IPS-18a (cell line): Measurements from ENCODE around the gene NOP16.

Source experiments
- H3K27ac ChIP-seq: one replicate; pipeline ENCODE4 v1.5.1; 2013; ENCODE audit warnings: low read length
- H3K27me3 ChIP-seq: one replicate; pipeline ENCODE4 v1.6.1; 2013; ENCODE audit warnings: mild to moderate bottlenecking, low read length; ENCODE audit not compliant: control insufficient read depth, insufficient read depth
- H3K36me3 ChIP-seq: one replicate; pipeline ENCODE4 v1.6.1; 2013; ENCODE audit warnings: low read depth, low read length; ENCODE audit not compliant: control insufficient read depth
- H3K4me1 ChIP-seq: one replicate; pipeline ENCODE4 v1.6.1; 2013; ENCODE audit warnings: low read depth, low read length; ENCODE audit not compliant: control insufficient read depth
- H3K4me3 ChIP-seq: one replicate; pipeline ENCODE4 v1.5.1; 2013; ENCODE audit warnings: low read length
- H3K9ac ChIP-seq: one replicate; pipeline ENCODE4 v1.6.1; 2013; ENCODE audit warnings: mild to moderate bottlenecking, low read length, moderate library complexity
- H3K9me3 ChIP-seq: one replicate; pipeline ENCODE4 v1.6.1; 2013; ENCODE audit warnings: low read depth, low read length; ENCODE audit not compliant: control insufficient read depth

NOP16 gene, protein sequence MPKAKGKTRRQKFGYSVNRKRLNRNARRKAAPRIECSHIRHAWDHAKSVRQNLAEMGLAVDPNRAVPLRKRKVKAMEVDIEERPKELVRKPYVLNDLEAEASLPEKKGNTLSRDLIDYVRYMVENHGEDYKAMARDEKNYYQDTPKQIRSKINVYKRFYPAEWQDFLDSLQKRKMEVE

DNA sequence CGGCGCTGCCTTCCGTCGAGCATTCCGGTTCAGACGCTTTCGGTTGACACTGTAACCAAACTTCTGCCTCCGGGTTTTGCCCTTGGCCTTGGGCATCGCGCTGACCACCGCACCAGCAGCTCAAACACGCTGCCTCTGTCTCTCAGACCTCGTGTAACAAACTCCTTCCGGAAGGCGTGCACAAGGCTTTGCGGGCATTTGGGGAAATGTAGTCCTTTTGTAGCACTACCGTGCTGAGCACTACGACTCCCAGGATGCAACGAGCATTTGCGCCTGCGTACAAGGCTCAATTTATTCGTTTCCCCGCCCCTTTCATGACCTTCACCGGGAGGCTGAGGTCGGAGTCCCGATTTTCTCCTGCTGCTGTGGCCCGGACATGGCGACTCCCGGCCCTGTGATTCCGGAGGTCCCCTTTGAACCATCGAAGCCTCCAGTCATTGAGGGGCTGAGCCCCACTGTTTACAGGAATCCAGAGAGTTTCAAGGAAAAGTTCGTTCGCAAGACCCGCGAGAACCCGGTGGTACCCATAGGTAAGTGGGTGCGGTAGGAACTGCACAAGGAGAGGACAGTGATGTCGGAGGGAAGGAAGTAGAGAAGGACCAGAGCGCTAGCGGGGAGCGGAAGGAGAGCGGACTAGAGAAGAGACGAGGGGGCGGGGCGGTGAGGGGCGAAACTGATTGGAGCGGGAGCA, at the start of gene NOP16, which contains the start of gene HIGD2A:
Gene NOP16, minus strand, starts transcription at position 155 of the 691 bp plus-strand sequence. Its CDS starts 59 bp downstream, at position 96.
Gene HIGD2A, plus strand, starts transcription at position 308 of the 691 bp plus-strand sequence. Its CDS starts 69 bp downstream, at position 377.
- peak within 1 kb of the TSS; percentile 99 for H3K27ac ChIP-seq
- peak within 1 kb of the TSS; percentile 99 for H3K9ac ChIP-seq
- H3K36me3 ChIP-seq, result peaks cover 35% of the 10 kb centered on the region
- peak within 1 kb of the TSS; percentile 100 for H3K4me3 ChIP-seq
- H3K4me1 ChIP-seq, result peaks cover 8% of the 10 kb centered on the region
- no peaks in the 10 kb centered on the region for H3K27me3 ChIP-seq
- H3K9me3 ChIP-seq, result no peaks in the 10 kb centered on the region

DNA sequence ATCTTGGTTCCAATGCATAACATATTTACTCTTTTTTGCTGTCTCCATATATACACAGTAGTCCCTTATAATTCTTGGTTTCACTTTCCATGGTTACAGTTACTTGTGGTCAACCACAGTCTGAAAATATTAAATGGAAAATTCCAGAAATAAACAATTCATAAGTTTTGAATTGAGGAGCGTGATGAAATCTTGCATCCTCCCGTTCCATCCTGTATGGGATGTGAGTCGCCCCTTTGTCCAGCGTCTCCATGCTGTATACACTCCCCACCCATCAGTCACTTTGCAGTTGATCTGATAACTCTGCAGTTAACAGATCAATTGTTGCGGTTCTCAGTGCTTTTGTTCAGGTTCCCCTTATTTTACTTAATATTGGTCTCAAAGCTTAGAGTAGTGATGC, 48.3 kb upstream of the NOP16 start:
- Histone ChIP-seq H3K4me3 (no peak overlapping the region), H3K9ac (no peak overlapping the region), H3K9me3 (no peaks in the 10 kb centered on the region), H3K27me3 (no peaks in the 10 kb centered on the region), H3K36me3 (no peaks in the 10 kb centered on the region), H3K4me1 (peaks cover 5% of the 10 kb centered on the region), H3K27ac (no peak overlapping the region)

DNA sequence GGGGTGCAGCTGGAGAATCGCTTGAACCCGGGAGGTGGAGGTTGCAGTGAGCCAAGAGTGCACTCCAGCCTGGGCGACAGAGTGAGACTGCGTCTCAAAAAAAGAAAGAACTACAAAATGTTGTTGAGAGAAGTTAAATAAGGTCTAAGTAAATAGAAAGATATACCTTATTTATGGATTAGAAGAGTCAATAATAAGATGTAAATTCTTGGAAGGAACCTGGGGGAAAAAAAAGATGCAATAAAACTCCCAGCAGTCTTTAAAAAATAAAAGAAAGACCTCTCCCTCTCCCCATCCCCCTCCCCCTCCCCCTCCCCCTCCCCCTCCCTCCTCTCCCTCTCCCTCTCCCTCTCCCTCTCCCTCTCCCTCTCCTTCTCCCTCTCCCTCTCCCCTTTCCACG, 44.3 kb upstream of the NOP16 start:
- Histone ChIP-seq H3K9me3 (no peaks in the 10 kb centered on the region), H3K4me1 (no peaks in the 10 kb centered on the region), H3K27ac (no peak overlapping the region), H3K9ac (no peak overlapping the region), H3K4me3 (no peak overlapping the region), H3K27me3 (no peaks in the 10 kb centered on the region), H3K36me3 (no peaks in the 10 kb centered on the region)

DNA sequence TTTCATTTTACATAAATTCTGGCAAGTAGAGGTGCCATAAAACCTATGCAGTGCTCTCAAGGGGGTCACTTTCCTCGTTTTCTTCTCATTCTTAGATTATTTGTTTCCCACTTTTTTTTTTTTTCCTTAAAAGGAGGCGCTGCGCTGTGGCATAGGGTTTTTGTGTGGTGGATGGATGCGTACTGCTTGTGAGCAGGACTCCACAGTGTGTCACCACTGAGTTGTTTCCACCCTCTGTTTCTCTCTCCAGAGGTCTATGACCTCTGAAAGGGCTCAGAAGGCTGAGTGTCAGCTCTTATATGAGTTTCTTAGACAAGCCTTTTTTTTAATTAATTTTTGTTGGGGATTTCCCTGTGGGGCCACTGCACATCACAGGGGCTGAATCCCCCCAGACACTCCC, 41.6 kb upstream of the NOP16 start:
- Histone ChIP-seq H3K27me3 (no peaks in the 10 kb centered on the region), H3K4me3 (no peak overlapping the region), H3K9ac (no peak overlapping the region), H3K4me1 (no peaks in the 10 kb centered on the region), H3K36me3 (no peaks in the 10 kb centered on the region), H3K27ac (no peak overlapping the region), H3K9me3 (no peaks in the 10 kb centered on the region)

DNA sequence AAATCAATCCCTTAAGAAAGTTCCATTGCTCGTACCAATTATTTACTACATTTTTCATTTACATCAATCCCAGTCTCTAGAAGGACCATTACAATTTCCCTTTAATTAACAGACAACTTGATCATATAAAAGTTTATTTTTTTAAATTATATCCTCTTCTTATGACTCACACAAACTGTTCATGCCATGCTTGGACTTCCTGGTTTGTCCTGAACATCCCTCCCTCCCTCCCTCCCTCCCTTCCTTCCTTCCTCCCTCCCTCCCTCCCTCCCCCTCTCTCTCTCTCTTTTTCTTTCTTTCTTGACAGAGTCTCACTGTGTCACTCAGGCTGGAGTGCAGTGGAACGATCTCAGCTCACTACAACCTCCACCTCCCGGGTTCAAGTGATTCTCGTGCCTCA, 39.6 kb upstream of the NOP16 start:
- Histone ChIP-seq H3K27me3 (no peaks in the 10 kb centered on the region), H3K9me3 (no peaks in the 10 kb centered on the region), H3K4me3 (no peak overlapping the region), H3K9ac (no peak overlapping the region), H3K4me1 (no peaks in the 10 kb centered on the region), H3K36me3 (no peaks in the 10 kb centered on the region), H3K27ac (no peak overlapping the region)

DNA sequence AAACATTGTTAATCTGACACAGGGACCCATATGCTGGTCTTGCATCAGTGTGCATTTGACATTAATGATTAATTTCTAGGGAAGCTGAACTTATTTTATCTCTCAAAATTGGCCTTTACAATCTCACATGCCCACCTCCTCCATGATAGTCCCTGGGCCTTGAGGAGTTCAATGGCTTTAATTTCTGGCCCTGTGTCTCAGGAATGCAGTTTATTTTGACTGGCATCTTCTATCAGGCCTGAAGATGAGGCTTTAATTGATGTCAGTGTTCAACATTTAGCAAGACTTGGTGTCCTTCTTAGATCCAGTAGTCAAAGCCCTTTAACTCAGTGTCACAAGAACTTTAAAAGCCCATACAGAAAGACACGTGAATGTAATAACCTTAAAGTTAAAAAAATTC, 38.5 kb upstream of the NOP16 start:
- H3K4me1 ChIP-seq, result no peaks in the 10 kb centered on the region
- no peaks in the 10 kb centered on the region for H3K9me3 ChIP-seq
- no peaks in the 10 kb centered on the region for H3K27me3 ChIP-seq
- no peak overlapping the region for H3K4me3 ChIP-seq
- H3K9ac ChIP-seq, result no peak overlapping the region
- H3K36me3 ChIP-seq, result no peaks in the 10 kb centered on the region
- no peak overlapping the region for H3K27ac ChIP-seq

DNA sequence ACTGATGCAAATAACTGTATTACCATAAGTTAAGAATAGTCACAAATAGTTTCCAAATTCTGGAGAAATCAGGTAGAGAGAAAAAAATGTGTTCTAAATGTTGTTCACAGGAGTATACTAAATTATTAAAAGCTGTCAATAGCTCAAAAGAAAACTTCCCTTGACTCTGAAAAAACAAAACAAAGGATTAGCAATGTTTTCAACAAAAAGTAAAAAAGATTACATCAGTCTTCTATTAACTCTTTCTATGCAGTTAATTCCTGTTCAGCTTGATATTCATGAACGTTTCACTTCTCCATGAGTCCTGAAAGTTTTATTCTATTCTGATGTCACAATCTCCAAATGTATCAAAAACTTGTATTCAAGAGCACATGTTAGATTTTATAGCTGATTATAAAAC, 37.4 kb upstream of the NOP16 start:
- Histone ChIP-seq H3K36me3 (no peaks in the 10 kb centered on the region), H3K27ac (no peak overlapping the region), H3K4me1 (no peaks in the 10 kb centered on the region), H3K4me3 (no peak overlapping the region), H3K9me3 (peaks cover 5% of the 10 kb centered on the region), H3K27me3 (no peaks in the 10 kb centered on the region), H3K9ac (no peak overlapping the region)

DNA sequence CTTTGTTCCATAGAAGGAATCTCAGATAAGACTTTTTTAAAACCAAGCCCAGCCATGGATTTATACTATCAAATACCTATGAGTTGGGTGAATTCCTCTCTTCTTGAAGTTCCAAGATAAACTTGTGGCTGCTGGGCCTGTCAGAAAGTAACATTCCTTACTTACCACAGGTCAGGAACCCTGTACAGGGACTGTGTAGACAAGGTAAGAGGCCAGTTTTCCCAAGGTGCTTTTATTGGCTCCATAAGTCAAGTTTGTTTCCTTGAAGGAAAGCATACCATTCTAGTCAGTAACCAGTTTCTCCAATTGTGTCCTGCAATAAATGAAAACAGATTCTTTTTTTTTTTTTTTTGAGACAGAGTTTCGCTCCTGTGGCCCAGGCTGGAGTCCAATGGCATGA, 36.7 kb upstream of the NOP16 start:
- no peaks in the 10 kb centered on the region for H3K27me3 ChIP-seq
- H3K27ac ChIP-seq, result no peak overlapping the region
- no peaks in the 10 kb centered on the region for H3K4me1 ChIP-seq
- H3K9ac ChIP-seq, result no peak overlapping the region
- H3K9me3 ChIP-seq, result peaks cover 5% of the 10 kb centered on the region
- no peak overlapping the region for H3K4me3 ChIP-seq
- H3K36me3 ChIP-seq, result no peaks in the 10 kb centered on the region

DNA sequence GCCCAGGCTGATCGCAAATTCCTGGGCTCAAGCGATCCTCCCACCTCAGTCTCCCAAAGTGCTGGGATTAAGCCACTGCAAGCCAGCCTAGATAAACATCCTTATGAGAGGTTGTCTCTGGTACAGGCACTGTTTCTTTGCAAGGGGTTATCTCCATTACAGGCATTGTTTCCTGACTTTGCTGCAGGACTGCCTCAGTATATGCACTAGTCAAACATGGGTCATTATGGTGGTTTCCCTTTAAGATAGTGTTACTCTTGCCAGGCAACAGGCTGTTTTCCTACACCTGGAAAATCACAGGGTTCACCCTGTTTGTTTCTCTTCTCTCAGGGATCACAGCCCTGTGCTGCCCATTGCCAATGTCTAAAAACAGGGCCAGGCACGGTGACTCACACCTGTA, 35.8 kb upstream of the NOP16 start:
- no peaks in the 10 kb centered on the region for H3K4me1 ChIP-seq
- H3K4me3 ChIP-seq, result no peak overlapping the region
- no peak overlapping the region for H3K27ac ChIP-seq
- no peak overlapping the region for H3K9ac ChIP-seq
- H3K27me3 ChIP-seq, result no peaks in the 10 kb centered on the region
- peaks cover 5% of the 10 kb centered on the region for H3K9me3 ChIP-seq
- H3K36me3 ChIP-seq, result no peaks in the 10 kb centered on the region

DNA sequence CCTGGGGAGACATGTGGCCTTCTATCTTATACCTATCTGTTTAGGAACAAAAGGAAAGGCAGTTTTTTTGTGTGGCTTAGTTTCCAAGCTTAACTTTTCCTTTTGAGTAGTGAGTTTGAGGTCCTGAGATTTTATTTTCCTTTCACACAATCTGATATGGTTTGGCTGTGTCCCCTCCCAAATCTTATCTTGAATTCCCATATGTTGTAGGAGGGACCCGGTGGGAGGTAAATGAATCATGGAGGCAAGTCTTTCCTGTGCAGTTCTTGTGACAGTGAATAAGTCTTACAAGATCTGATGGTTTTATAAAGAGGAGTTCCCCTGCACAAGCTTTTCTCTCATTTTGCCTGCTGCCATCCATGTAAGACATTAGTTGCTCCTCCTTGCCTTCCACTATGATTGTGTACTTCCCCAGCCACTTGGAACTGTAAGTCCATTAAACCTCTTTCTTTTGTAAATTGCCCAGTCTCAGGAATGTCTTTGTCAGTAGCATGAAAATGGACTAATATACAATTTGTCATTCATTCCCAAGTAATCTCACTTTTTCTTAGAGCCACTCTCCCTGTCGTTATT, 32.7 kb upstream of the NOP16 start:
- H3K27ac ChIP-seq, result no peak overlapping the region
- peaks cover 5% of the 10 kb centered on the region for H3K9me3 ChIP-seq
- no peak overlapping the region for H3K4me3 ChIP-seq
- H3K27me3 ChIP-seq, result peaks cover 18% of the 10 kb centered on the region
- H3K36me3 ChIP-seq, result no peaks in the 10 kb centered on the region
- H3K4me1 ChIP-seq, result no peaks in the 10 kb centered on the region
- H3K9ac ChIP-seq, result no peak overlapping the region

DNA sequence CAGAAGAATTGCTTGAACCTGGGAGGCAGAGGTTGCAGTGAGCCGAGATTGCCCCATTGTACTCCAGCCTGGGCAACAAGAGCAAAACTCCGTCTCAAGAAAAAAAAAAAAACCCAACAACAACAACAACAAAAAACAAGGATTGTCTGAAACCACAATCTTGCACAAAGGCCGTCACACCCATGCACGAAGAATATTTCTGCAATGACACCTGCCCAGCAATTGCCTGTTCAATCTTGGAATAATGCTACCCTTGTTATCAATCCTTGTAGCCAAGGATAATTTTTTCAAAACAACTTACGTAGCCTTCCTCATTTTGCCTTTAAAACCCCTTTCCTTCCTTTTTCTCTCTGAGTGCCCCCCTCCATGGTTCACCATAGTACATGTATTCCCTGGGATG, 31.7 kb upstream of the NOP16 start:
- H3K9me3 ChIP-seq, result peaks cover 5% of the 10 kb centered on the region
- no peaks in the 10 kb centered on the region for H3K4me1 ChIP-seq
- H3K27me3 ChIP-seq, result peaks cover 23% of the 10 kb centered on the region
- H3K36me3 ChIP-seq, result no peaks in the 10 kb centered on the region
- H3K27ac ChIP-seq, result no peak overlapping the region
- H3K4me3 ChIP-seq, result no peak overlapping the region
- H3K9ac ChIP-seq, result no peak overlapping the region

DNA sequence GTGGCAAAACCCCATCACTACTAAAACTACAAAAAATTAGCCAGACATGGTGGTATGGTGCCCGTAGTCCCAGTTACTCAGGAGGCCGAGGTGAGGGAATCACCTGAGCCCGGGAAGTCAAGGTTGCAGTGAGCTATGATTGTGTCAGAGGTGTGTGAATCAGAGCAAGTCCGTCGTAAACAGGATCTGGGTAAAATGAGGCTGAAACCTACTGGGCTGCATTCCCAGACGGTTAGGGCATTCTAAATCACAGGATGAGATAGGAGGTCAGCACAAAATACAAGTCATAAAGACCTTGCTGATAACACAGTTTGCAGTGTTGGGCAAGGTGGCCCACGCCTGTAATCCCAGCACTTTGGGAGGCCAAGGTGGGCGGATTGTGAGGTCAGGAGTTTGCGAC, 29.9 kb upstream of the NOP16 start:
- no peak overlapping the region for H3K27ac ChIP-seq
- no peak overlapping the region for H3K4me3 ChIP-seq
- H3K27me3 ChIP-seq, result peaks cover 23% of the 10 kb centered on the region
- no peak overlapping the region for H3K9ac ChIP-seq
- H3K4me1 ChIP-seq, result no peaks in the 10 kb centered on the region
- no peaks in the 10 kb centered on the region for H3K36me3 ChIP-seq
- H3K9me3 ChIP-seq, result peaks cover 5% of the 10 kb centered on the region
